ENCODE measurements around the gene POLR2L. TPM values are rescaled to one million over a fixed set of nuclear protein-coding genes. Genes with fewer than 3 reads are reported as not detected.

Gene POLR2L
- polyA plus RNA-seq, 1 of the 3 experiments (the other 2 are of a cell fraction), result 540 TPM

DNA sequence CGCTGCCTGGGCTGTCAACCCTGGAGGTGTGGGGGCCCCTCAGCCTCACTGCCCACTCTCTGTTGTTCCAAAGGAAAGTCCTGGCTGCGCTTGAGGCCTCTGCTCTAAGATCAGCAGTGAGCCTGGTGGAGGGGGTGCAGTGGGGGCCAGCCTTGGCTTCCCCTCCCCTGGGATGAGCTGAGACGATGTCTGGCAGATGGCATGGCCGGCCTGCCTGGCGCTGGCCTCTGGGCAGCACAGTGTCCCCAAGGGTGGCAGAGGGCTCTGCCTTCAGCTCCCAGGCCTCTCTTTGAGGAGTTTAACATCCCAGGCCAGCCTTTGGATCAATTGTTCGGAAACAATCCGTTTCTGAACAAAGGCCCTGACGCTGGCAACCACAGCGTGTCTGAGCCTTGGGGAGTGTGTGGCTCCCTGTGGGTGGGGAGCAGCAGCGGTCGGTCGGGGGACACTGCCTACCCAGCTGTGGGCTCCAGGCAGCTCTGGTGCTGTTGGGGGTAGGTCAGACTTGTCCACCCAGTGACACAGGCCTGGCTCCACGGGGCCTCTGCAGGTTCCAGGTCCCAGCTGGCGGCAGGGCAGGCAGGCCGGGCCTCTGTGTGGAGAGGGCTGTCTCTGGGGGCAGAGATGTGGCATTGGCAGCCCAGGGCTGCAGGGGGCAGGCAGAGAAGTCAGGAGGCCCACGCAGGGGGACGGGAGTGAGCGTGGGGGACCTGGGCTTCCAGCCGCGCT, 12.4 kb upstream of the POLR2L start:
- TF ChIP-seq RCOR1 (IDR thresholded peaks at IDR 0.05; ENCODE audit: low read length) (no peak), MXI1 (IDR thresholded peaks at IDR 0.05; ENCODE audit: low read depth, low read length) (no peak), MEF2A (IDR thresholded peaks at IDR 0.05; ENCODE audit: borderline replicate concordance, low read depth) (no peak), RAD21 (IDR thresholded peaks at IDR 0.05; ENCODE audit: low read length) (no peak)
- TF ChIP-seq, protein P1, sequence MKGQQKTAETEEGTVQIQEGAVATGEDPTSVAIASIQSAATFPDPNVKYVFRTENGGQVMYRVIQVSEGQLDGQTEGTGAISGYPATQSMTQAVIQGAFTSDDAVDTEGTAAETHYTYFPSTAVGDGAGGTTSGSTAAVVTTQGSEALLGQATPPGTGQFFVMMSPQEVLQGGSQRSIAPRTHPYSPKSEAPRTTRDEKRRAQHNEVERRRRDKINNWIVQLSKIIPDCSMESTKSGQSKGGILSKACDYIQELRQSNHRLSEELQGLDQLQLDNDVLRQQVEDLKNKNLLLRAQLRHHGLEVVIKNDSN (IDR thresholded peaks at IDR 0.05; ENCODE audit: borderline replicate concordance, low read depth), result no peak
- Histone ChIP-seq H3K27me3 (ENCODE audit: insufficient read depth) (no peaks in the 10 kb centered on the region), H4K20me1 (ENCODE audit: insufficient read depth) (peaks cover 84% of the 10 kb centered on the region), H2AFZ (ENCODE audit: low read depth) (no peak overlapping the region), H3K4me3 (ENCODE audit: low read depth in 2 of 2, low read length in 1 of 2) (no peak overlapping the region), H3K4me2 (no peak overlapping the region), H3F3A (replicated peaks; ENCODE audit: insufficient read depth) (no peaks in the 10 kb centered on the region), H3K79me2 (ENCODE audit: insufficient read depth) (peaks cover 16% of the 10 kb centered on the region; the same call in 1 of the 2 replicates), H3K27ac (ENCODE audit: low read depth in 2 of 2, low read length in 1 of 2) (peak overlapping the region in 1 of 2 experiments; percentile 89; a peak in 2 of 4 replicates), H3K9ac (no peak overlapping the region), H3K9me2 (no peaks in the 10 kb centered on the region), H3K4me1 (ENCODE audit: control insufficient read depth in 1 of 2, insufficient read depth in 2 of 2, low read depth in 1 of 2, low read length in 1 of 2) (peaks cover 4 to 68% of the 10 kb centered on the region in 2 experiments; a peak in 2 of 4 replicates), H3K36me3 (replicated peaks in 1 of 2; ENCODE audit: control insufficient read depth in 1 of 2, insufficient read depth in 2 of 2, low read length in 1 of 2) (no peaks in the 10 kb centered on the region), H3K9me3 (no peaks in the 10 kb centered on the region)
- DNase-seq, result no peak
- POLR2A ChIA-PET, result interaction anchor here (2.7 kb wide), 1 partner anchor 13 kb away, joined by 13 read pairs; the partner anchor contains the start of genes POLR2L and TSPAN4
- 97% methylated on average over 15 of the region's 20 CpGs for WGBS (ENCODE audit: low lambda C conversion rate)
- CTCF ChIA-PET, result interaction anchor here (0.7 to 1.6 kb wide), 6 partner anchors 10 to 200 kb away, joined by 3 to 4 read pairs (median 3); partner anchors contain the start of gene PNPLA2

DNA sequence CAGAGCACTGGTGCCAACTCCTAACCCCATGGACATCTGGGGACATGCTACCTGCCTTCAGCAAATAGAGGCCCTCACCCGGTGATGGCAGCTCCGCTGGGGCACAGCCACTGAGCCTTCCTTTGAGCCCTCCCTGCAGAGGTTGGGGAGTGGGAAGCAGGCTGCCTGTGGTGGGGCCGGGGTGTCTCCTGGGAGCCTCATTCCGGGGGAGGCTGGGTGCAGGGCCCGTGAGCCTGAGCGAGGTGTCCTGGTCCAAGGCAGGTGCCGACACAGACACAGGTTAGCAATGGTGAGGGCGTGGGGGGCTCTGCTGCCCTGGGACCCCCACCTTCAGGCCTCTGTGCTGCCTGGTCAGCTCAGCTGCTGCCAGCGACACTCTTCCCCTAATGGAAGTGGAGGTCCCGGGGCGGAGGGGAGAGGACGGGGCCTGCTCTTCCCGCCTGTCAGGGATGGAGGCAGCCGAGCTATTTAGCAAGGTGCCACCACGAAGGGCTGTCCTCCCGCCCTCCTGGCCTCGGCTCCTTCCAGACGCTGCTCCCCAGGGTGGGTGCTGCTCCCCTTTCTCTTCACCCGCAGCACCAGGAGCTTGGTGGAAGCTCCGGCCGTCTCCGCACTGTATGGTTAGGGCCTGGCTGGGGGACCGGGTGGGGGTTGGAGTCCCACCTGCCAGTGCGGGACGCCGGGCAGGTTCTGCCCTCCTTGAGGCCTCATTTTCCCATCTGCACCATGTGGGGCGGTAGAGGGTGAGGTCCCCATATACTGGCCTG, 11.5 kb upstream of the POLR2L start:
- Histone ChIP-seq H3K36me3 (replicated peaks in 1 of 2; ENCODE audit: control insufficient read depth in 1 of 2, insufficient read depth in 2 of 2, low read length in 1 of 2) (no peaks in the 10 kb centered on the region), H3K9me2 (no peaks in the 10 kb centered on the region), H4K20me1 (ENCODE audit: insufficient read depth) (peaks cover 84% of the 10 kb centered on the region), H3K4me3 (ENCODE audit: low read depth in 2 of 2, low read length in 1 of 2) (no peak overlapping the region), H2AFZ (ENCODE audit: low read depth) (no peak overlapping the region), H3K27me3 (ENCODE audit: insufficient read depth) (no peaks in the 10 kb centered on the region), H3K27ac (ENCODE audit: low read depth in 2 of 2, low read length in 1 of 2) (no peak overlapping the region; a peak in 1 of 4 replicates), H3K9me3 (no peaks in the 10 kb centered on the region), H3F3A (replicated peaks; ENCODE audit: insufficient read depth) (no peaks in the 10 kb centered on the region), H3K79me2 (ENCODE audit: insufficient read depth) (peaks cover 22% of the 10 kb centered on the region; the same call in 1 of the 2 replicates), H3K4me1 (ENCODE audit: control insufficient read depth in 1 of 2, insufficient read depth in 2 of 2, low read depth in 1 of 2, low read length in 1 of 2) (peaks cover 3 to 67% of the 10 kb centered on the region in 2 experiments; a peak in 3 of 4 replicates), H3K9ac (no peak overlapping the region), H3K4me2 (no peak overlapping the region)
- TF ChIP-seq POLR2AphosphoS5 (IDR thresholded peaks at IDR 0.05; ENCODE audit: low read depth, low read length) (no peak), RFX5 (IDR thresholded peaks at IDR 0.05; ENCODE audit: low read length) (no peak), YY1 (IDR thresholded peaks at IDR 0.05; ENCODE audit: low read depth) (no peak), NRF1 (IDR thresholded peaks at IDR 0.05; ENCODE audit: low read depth, low read length) (no peak), RXRA (IDR thresholded peaks at IDR 0.05; ENCODE audit: borderline replicate concordance, low read depth) (no peak), CHD2 (IDR thresholded peaks at IDR 0.05; ENCODE audit: low read length, partially characterized antibody) (no peak), ELF1 (IDR thresholded peaks at IDR 0.05) (no peak), EZH2phosphoT487 (IDR thresholded peaks at IDR 0.05; ENCODE audit: borderline replicate concordance, low read depth) (no peak), GABPA (IDR thresholded peaks at IDR 0.05; ENCODE audit: low read depth) (no peak), TAF1 (IDR thresholded peaks at IDR 0.05; ENCODE audit: borderline replicate concordance, low read depth, low read length) (no peak), SIN3A (IDR thresholded peaks at IDR 0.05; ENCODE audit: borderline replicate concordance, low read depth, low read length) (no peak), FOXM1 (IDR thresholded peaks at IDR 0.05; ENCODE audit: low read depth) (no peak)
- TF ChIP-seq, protein P2, sequence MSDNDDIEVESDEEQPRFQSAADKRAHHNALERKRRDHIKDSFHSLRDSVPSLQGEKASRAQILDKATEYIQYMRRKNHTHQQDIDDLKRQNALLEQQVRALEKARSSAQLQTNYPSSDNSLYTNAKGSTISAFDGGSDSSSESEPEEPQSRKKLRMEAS (IDR thresholded peaks at IDR 0.05; ENCODE audit: low read depth), result no peak
- TF ChIP-seq, protein P1 (IDR thresholded peaks at IDR 0.05; ENCODE audit: borderline replicate concordance, low read depth), result no peak
- TF ChIP-seq, protein P3, sequence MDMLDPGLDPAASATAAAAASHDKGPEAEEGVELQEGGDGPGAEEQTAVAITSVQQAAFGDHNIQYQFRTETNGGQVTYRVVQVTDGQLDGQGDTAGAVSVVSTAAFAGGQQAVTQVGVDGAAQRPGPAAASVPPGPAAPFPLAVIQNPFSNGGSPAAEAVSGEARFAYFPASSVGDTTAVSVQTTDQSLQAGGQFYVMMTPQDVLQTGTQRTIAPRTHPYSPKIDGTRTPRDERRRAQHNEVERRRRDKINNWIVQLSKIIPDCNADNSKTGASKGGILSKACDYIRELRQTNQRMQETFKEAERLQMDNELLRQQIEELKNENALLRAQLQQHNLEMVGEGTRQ (IDR thresholded peaks at IDR 0.05; ENCODE audit: borderline replicate concordance, low read depth, low read length), result no peak
- 97% methylated on average over 12 of the region's 27 CpGs for WGBS (ENCODE audit: low lambda C conversion rate)
- ChIA-PET POLR2A (no interaction called here), CTCF (interaction anchor here (1.0 to 1.6 kb wide), 3 partner anchors 10 to 200 kb away, joined by 3 to 4 read pairs (median 4); no protein-coding TSS in a partner anchor)
- no peak for DNase-seq

All from SK-N-SH (cell line).